T-cell (primary cell): ENCODE data around the gene TMEM132C. TPM values are rescaled to one million over a fixed set of nuclear protein-coding genes. Genes with fewer than 3 reads are reported as not detected.

ENCODE experiments used
- ATAC-seq, 4 experiments: fragments of 200-7000 bp in 3 of 4; fragments of 150-1000 bp in 1 of 4; cut with Tn5 transposase; replicated peaks in 1 of 4; 1 replicate in 3 of 4; 2 replicates in 1 of 4; pipeline ENCODE4 v1.10.0; 2021; ENCODE audit warnings: moderate library complexity in 3 of 4, mild to moderate bottlenecking in 2 of 4, moderate number of reproducible peaks in 1 of 4
- CTCF ChIA-PET, 2 donors: fragments of 300-600 bp; sonication (Branson Sonifier 250); formaldehyde crosslinking; loops; one replicate each; lab custom pipeline; 2022; ENCODE audit warnings: antibody characterized with exemption in 2 of 2; lab: Charles Lee
- POLR2A ChIA-PET, 2 donors: fragments of 300-600 bp; sonication (Branson Sonifier 250); formaldehyde crosslinking; loops; one replicate each; lab custom pipeline; 2022; ENCODE audit warnings: antibody characterized with exemption in 2 of 2; lab: Charles Lee
- DNase-seq, 35 experiments: peaks; one replicate each; pipeline versions ENCODE4 v3.0.0 to v3.0.0-alpha.2; 2013 to 2023
- H3K27ac ChIP-seq: one replicate; pipeline ENCODE4 v1.5.1; 2013; ENCODE audit warnings: low read length
- H3K27me3 ChIP-seq, 2 experiments: replicated peaks in 1 of 2; 1 replicate in 1 of 2; 2 replicates in 1 of 2; pipeline versions ENCODE4 v1.6.1 to v1.7.0; 2013; ENCODE audit warnings: low read length in 1 of 2, mixed read lengths in 1 of 2; ENCODE audit not compliant: control insufficient read depth in 2 of 2, insufficient read depth in 2 of 2; ENCODE audit errors: extremely low read depth in 1 of 2
- H3K36me3 ChIP-seq, 2 donors: 1 replicate in 1 of 2; 2 replicates in 1 of 2; pipeline versions ENCODE4 v1.6.1 to v1.7.0; 2013; ENCODE audit warnings: low read length in 1 of 2; ENCODE audit not compliant: control insufficient read depth in 2 of 2, insufficient read depth in 1 of 2; ENCODE audit errors: extremely low read depth in 1 of 2
- H3K4me1 ChIP-seq, 2 experiments: 1 replicate in 1 of 2; 2 replicates in 1 of 2; pipeline versions ENCODE4 v1.6.1 to v1.7.0; 2013; ENCODE audit warnings: low read length in 2 of 2, mixed read lengths in 1 of 2; ENCODE audit not compliant: insufficient read depth in 2 of 2, control insufficient read depth in 1 of 2; ENCODE audit errors: extremely low read depth in 1 of 2
- H3K4me3 ChIP-seq, 2 donors: 1 replicate in 1 of 2; 2 replicates in 1 of 2; pipeline versions ENCODE4 v1.5.1 to v1.7.0; 2013; ENCODE audit warnings: mild to moderate bottlenecking in 2 of 2, low read length in 1 of 2, moderate library complexity in 1 of 2; ENCODE audit not compliant: control insufficient read depth in 1 of 2; ENCODE audit errors: extremely low read depth in 1 of 2
- H3K9me3 ChIP-seq: 2 replicates; pipeline ENCODE4 v1.7.0; 2013
- H3K27ac Mint-ChIP-seq, 2 donors: one replicate each; pipeline ENCODE4 v1.8.0; 2020 to 2021; ENCODE audit warnings: mild to moderate bottlenecking in 2 of 2, mixed read lengths in 2 of 2
- H3K27me3 Mint-ChIP-seq, 2 donors: one replicate each; pipeline ENCODE4 v1.8.0; 2021 to 2022; ENCODE audit warnings: mixed read lengths in 2 of 2
- H3K36me3 Mint-ChIP-seq: one replicate; pipeline ENCODE4 v1.8.0; 2021; ENCODE audit warnings: mixed read lengths
- H3K4me1 Mint-ChIP-seq, 3 donors: one replicate each; pipeline ENCODE4 v1.8.0; 2020 to 2022; ENCODE audit warnings: mixed read lengths in 3 of 3, mild to moderate bottlenecking in 1 of 3
- H3K4me3 Mint-ChIP-seq, 3 donors: one replicate each; pipeline ENCODE4 v1.8.0; 2020 to 2022; ENCODE audit warnings: mild to moderate bottlenecking in 3 of 3, mixed read lengths in 3 of 3, moderate library complexity in 3 of 3
- H3K9me3 Mint-ChIP-seq, 3 donors: one replicate each; pipeline ENCODE4 v1.8.0; 2020 to 2022; ENCODE audit warnings: mixed read lengths in 3 of 3
- WGBS: methylation state at CpG from one replicate; pipeline ENCODE4 v1.1.5; 2013; ENCODE audit warnings: missing lambda C conversion rate; ENCODE audit not compliant: insufficient coverage; 5-methylcytosine and 5-hydroxymethylcytosine counted together
- total RNA-seq, 35 experiments: library from RNA in 6 of 35; stranded (reverse) in 6 of 35; fragments of 120-200 nt in 1 of 35; gene quantifications; one replicate each; pipeline versions ENCODE4 v1.2.1 to v1.2.4 and lab custom pipeline; 2013 to 2026

Gene TMEM132C
- total RNA-seq, 5 donors from 2014 or later (not counting 1 experiment from before 2014, with no cell fraction given): 0.07 TPM; not detected in 4

DNA sequence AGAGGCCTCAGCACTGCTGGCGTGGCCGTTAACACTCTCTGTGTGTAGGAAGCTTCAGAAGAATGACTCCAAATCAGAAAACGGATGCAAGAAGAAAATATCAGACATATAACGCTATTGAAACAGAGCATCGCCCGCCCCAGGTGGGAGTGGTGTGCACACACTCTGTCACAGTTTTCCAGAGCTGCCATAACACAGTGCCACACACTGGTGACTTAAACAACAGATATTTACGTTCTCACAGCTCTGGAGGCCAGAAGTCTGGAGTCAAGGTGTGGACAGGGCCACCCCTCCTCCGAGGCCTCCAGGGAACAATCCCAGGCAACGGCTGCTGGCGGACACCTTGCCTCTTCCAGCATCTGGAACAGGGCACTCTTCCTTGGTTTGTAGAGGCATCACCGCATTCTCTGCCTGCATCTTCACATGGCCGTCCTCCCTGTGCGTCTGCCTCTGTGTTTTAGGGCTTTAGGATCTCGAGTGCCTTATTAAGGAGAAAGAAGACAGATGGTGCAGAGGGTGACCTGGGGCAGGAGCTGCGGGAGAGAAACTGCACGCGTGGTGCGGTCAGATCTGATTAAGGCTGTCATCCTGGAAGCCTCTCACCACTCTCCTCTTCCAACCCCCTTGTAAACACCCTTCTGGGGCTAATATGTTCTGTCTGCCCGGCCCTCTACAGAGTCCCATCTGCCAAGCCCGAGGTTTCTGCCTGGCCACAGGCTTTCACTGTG lies 415.7 kb downstream of the TMEM132C start:
- Mint-ChIP-seq H3K4me1 (no peaks in the 10 kb centered on the region), H3K9me3 (peaks cover 0 to 11% (median 3%) of the 10 kb centered on the region in 3 donors), H3K36me3 (no peaks in the 10 kb centered on the region), H3K27ac (no peak overlapping the region), H3K27me3 (no peaks in the 10 kb centered on the region), H3K4me3 (no peak overlapping the region)
- Histone ChIP-seq H3K27ac (no peak overlapping the region), H3K9me3 (no peaks in the 10 kb centered on the region), H3K27me3 (peaks cover 0 to 3% of the 10 kb centered on the region in 2 experiments), H3K4me3 (no peak overlapping the region), H3K4me1 (no peaks in the 10 kb centered on the region), H3K36me3 (no peaks in the 10 kb centered on the region)
- ChIA-PET CTCF (no interaction called here), POLR2A (no interaction called here)
- no peak for DNase-seq
- ATAC-seq: no peak
- WGBS: 94% methylated on average over 17 of the region's 20 CpGs

- CTCF ChIA-PET: no interaction called here
Measured at GRCh38 chr12:128684352-128684751, 417.4 kb downstream of the TMEM132C start.

GRCh38 chr12:128685903-128686475 lies 419.0 kb downstream of the TMEM132C start:
- H3K4me3 Mint-ChIP-seq: no peak overlapping the region
- H3K27me3 Mint-ChIP-seq: no peaks in the 10 kb centered on the region
- H3K27ac Mint-ChIP-seq: no peak overlapping the region
- ATAC-seq (no peak), DNase-seq (no peak)
- H3K4me3 ChIP-seq: no peak overlapping the region
- ChIA-PET CTCF (no interaction called here), POLR2A (no interaction called here)
- 83% methylated on average over 9 of the region's 11 CpGs for WGBS
- no peaks in the 10 kb centered on the region for H3K9me3 ChIP-seq
- no peaks in the 10 kb centered on the region for H3K27me3 ChIP-seq
- H3K36me3 Mint-ChIP-seq: no peaks in the 10 kb centered on the region
- peaks cover 0 to 4% (median 3%) of the 10 kb centered on the region in 3 donors for H3K9me3 Mint-ChIP-seq
- no peaks in the 10 kb centered on the region for H3K4me1 Mint-ChIP-seq
- H3K4me1 ChIP-seq: no peaks in the 10 kb centered on the region
- no peaks in the 10 kb centered on the region for H3K36me3 ChIP-seq
- no peak overlapping the region for H3K27ac ChIP-seq

More at GRCh38 chr12:128684352-128684751, 417.4 kb downstream of the TMEM132C start:
- ATAC-seq: no peak
- no peaks in the 10 kb centered on the region for H3K9me3 ChIP-seq
- Mint-ChIP-seq H3K4me3 (no peak overlapping the region), H3K36me3 (no peaks in the 10 kb centered on the region), H3K27ac (no peak overlapping the region), H3K4me1 (no peaks in the 10 kb centered on the region), H3K27me3 (no peaks in the 10 kb centered on the region), H3K9me3 (peaks cover 0 to 11% (median 3%) of the 10 kb centered on the region in 3 donors)
- H3K36me3 ChIP-seq: no peaks in the 10 kb centered on the region
- no peak for DNase-seq
- POLR2A ChIA-PET: no interaction called here
- no peaks in the 10 kb centered on the region for H3K27me3 ChIP-seq
- no peak overlapping the region for H3K4me3 ChIP-seq
- no peak overlapping the region for H3K27ac ChIP-seq
- WGBS: 96% methylated on average over 4 of the region's 9 CpGs
- H3K4me1 ChIP-seq: no peaks in the 10 kb centered on the region

DNA sequence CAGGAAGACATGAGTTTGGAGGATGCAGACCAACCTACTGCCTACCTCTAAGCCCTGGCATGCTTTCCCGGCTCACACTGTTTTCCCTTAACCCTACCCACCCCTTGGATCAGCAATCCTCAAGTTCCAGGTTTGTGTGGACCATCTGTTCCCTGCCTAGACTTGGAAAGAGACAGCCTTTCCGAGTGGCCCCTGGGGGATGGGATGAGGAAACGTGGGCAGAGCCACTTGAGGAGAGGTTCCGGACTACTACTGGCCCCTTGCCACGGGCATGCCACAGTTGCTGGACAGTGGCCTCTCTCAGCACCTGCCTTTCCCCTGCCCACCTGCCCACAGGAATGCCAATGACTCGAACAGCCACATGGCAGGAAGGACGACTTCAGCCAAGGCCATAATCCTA lies 420.9 kb downstream of the TMEM132C start:
- Mint-ChIP-seq H3K4me3 (no peak overlapping the region), H3K27ac (no peak overlapping the region), H3K4me1 (peaks cover 0 to under 1% (median 0%) of the 10 kb centered on the region in 3 donors), H3K9me3 (peaks cover 0 to 4% (median 3%) of the 10 kb centered on the region in 3 donors), H3K36me3 (no peaks in the 10 kb centered on the region), H3K27me3 (no peaks in the 10 kb centered on the region)
- Histone ChIP-seq H3K36me3 (no peaks in the 10 kb centered on the region), H3K4me3 (no peak overlapping the region), H3K27me3 (no peaks in the 10 kb centered on the region), H3K27ac (no peak overlapping the region), H3K4me1 (peaks cover 0 to 3% of the 10 kb centered on the region in 2 experiments), H3K9me3 (no peaks in the 10 kb centered on the region)
- 90% methylated on average over 6 of the region's 7 CpGs for WGBS
- ChIA-PET CTCF (no interaction called here), POLR2A (no interaction called here)
- DNase-seq (no peak), ATAC-seq (no peak)

- Mint-ChIP-seq H3K4me3 (no peak overlapping the region), H3K9me3 (peaks cover 0 to 4% (median 3%) of the 10 kb centered on the region in 3 donors), H3K4me1 (peaks cover 0 to 2% (median 0%) of the 10 kb centered on the region in 3 donors), H3K27ac (no peak overlapping the region), H3K36me3 (no peaks in the 10 kb centered on the region), H3K27me3 (no peaks in the 10 kb centered on the region)
- ATAC-seq (no peak), DNase-seq (no peak)
- Histone ChIP-seq H3K9me3 (no peaks in the 10 kb centered on the region), H3K4me3 (no peak overlapping the region), H3K36me3 (no peaks in the 10 kb centered on the region), H3K4me1 (peaks cover 0 to 15% of the 10 kb centered on the region in 2 experiments), H3K27ac (no peak overlapping the region), H3K27me3 (no peaks in the 10 kb centered on the region)
- ChIA-PET CTCF (no interaction called here), POLR2A (no interaction called here)
- no CpG with 5 or more reads among the region's 2 CpGs for WGBS
Measured at GRCh38 chr12:128690641-128691040, 423.7 kb downstream of the TMEM132C start.

- no peak overlapping the region for H3K4me3 Mint-ChIP-seq
- no peaks in the 10 kb centered on the region for H3K9me3 ChIP-seq
- H3K36me3 Mint-ChIP-seq: no peaks in the 10 kb centered on the region
- peaks cover 6 to 9% (median 8%) of the 10 kb centered on the region in 3 donors for H3K9me3 Mint-ChIP-seq
- no peak overlapping the region for H3K4me3 ChIP-seq
- no peaks in the 10 kb centered on the region for H3K36me3 ChIP-seq
- peaks cover 0 to 18% of the 10 kb centered on the region in 2 experiments for H3K4me1 ChIP-seq
- DNase-seq (peak in 12 of 35 experiments; percentile 1 to 34 (median 8)), ATAC-seq (peak in 1 of 4 experiments; percentile 52)
- H3K4me1 Mint-ChIP-seq: peaks cover 0 to 2% (median 0%) of the 10 kb centered on the region in 3 donors
- no peaks in the 10 kb centered on the region for H3K27me3 Mint-ChIP-seq
- H3K27ac Mint-ChIP-seq: no peak overlapping the region
- 52% methylated on average over 2 of the region's 4 CpGs for WGBS
- ChIA-PET POLR2A (no interaction called here), CTCF (no interaction called here)
- H3K27ac ChIP-seq: peak overlapping the region; percentile 7
- H3K27me3 ChIP-seq: peaks cover 0 to 3% of the 10 kb centered on the region in 2 experiments
Measured at GRCh38 chr12:128693115-128693514, 426.1 kb downstream of the TMEM132C start.
